GM23338 (cell line): Measurements from ENCODE around the gene DTNA. TPM values are rescaled to one million over a fixed set of nuclear protein-coding genes. Genes with fewer than 3 reads are reported as not detected.

Experiments
- ATAC-seq: fragments of 200-7000 bp; cut with Tn5 transposase; 3 replicates; pipeline ENCODE4 v1.9.1; 2020
- DNase-seq: peaks from one replicate; pipeline ENCODE4 v3.0.0-alpha.2; 2015; ENCODE audit warnings: low spot score
- H2AFZ ChIP-seq: fragments of 200-600 bp; sonication (generic); 2 replicates; pipeline ENCODE4 v1.8.0; 2016; ENCODE audit warnings: antibody characterized with exemption, mild to moderate bottlenecking, moderate library complexity
- H3F3A ChIP-seq: fragments of 200-600 bp; sonication (generic); replicated peaks from 2 replicates; pipeline ENCODE4 v1.8.0; 2017; ENCODE audit warnings: antibody characterized with exemption, mixed run types, low read depth
- H3K27ac ChIP-seq: fragments of 200-600 bp; sonication (generic); 2 replicates; pipeline ENCODE4 v1.6.1; 2016; ENCODE audit warnings: low read depth
- H3K27me3 ChIP-seq: fragments of 200-600 bp; sonication (generic); 2 replicates; pipeline ENCODE4 v1.8.0; 2016; ENCODE audit warnings: mild to moderate bottlenecking, mixed run types, moderate library complexity; ENCODE audit not compliant: insufficient read depth
- H3K36me3 ChIP-seq: fragments of 200-600 bp; sonication (generic); 2 replicates; pipeline ENCODE4 v1.8.0; 2016; ENCODE audit warnings: mild to moderate bottlenecking; ENCODE audit not compliant: insufficient read depth
- H3K4me1 ChIP-seq: fragments of 200-600 bp; sonication (generic); 2 replicates; pipeline ENCODE4 v1.8.0; 2016; ENCODE audit warnings: mild to moderate bottlenecking, moderate library complexity; ENCODE audit not compliant: insufficient read depth
- H3K4me2 ChIP-seq: fragments of 200-600 bp; sonication (generic); 2 replicates; pipeline ENCODE4 v1.7.1; 2017; ENCODE audit warnings: mixed run types
- H3K4me3 ChIP-seq: fragments of 200-600 bp; sonication (generic); 2 replicates; pipeline ENCODE4 v1.6.1; 2016; ENCODE audit warnings: mixed run types
- H3K79me2 ChIP-seq: fragments of 200-600 bp; sonication (generic); replicated peaks from 2 replicates; pipeline ENCODE4 v1.8.0; 2017; ENCODE audit warnings: mild to moderate bottlenecking; ENCODE audit not compliant: insufficient read depth
- H3K9me2 ChIP-seq: fragments of 200-600 bp; sonication (generic); 2 replicates; pipeline ENCODE4 v1.8.0; 2017; ENCODE audit not compliant: insufficient read depth
- H4K20me1 ChIP-seq: fragments of 200-600 bp; sonication (generic); replicated peaks from 2 replicates; pipeline ENCODE4 v1.8.0; 2017; ENCODE audit warnings: mild to moderate bottlenecking; ENCODE audit not compliant: insufficient read depth
- H3K27ac Mint-ChIP-seq: 2 replicates; pipeline ENCODE4 v1.8.0; 2020; ENCODE audit warnings: inconsistent platforms, mild to moderate bottlenecking, moderate library complexity, mixed read lengths
- H3K27me3 Mint-ChIP-seq: 3 replicates; pipeline ENCODE4 v1.8.0; 2022; ENCODE audit warnings: low read depth, mild to moderate bottlenecking, moderate library complexity, mixed read lengths, inconsistent platforms; ENCODE audit not compliant: insufficient read depth, poor library complexity
- H3K36me3 Mint-ChIP-seq: 3 replicates; pipeline ENCODE4 v1.8.0; 2021; ENCODE audit warnings: low read depth, mild to moderate bottlenecking, inconsistent platforms, moderate library complexity, mixed read lengths
- H3K4me1 Mint-ChIP-seq: 3 replicates; pipeline ENCODE4 v1.8.0; 2020; ENCODE audit warnings: mild to moderate bottlenecking, inconsistent platforms, mixed read lengths
- H3K4me3 Mint-ChIP-seq: 3 replicates; pipeline ENCODE4 v1.8.0; 2021; ENCODE audit warnings: moderate library complexity, mild to moderate bottlenecking, inconsistent platforms, mixed read lengths
- H3K9me3 Mint-ChIP-seq: 3 replicates; pipeline ENCODE4 v1.8.0; 2020; ENCODE audit warnings: moderate library complexity, mild to moderate bottlenecking, inconsistent platforms, mixed read lengths
- CREB1 ChIP-seq: fragments of 250-450 bp; sonication (Bioruptor Pico); IDR thresholded peaks from 2 replicates; pipeline ENCODE4 v1.5.0; 2020; ENCODE audit warnings: low read depth, mild to moderate bottlenecking, moderate library complexity
- CTCF ChIP-seq, 2 experiments: fragments of 200-600 bp in 1 of 2; sonication (generic) in 1 of 2; conservative IDR thresholded peaks; 2 replicates each; pipeline versions ENCODE4 v1.5.1 to v1.6.1; 2016 to 2017; ENCODE audit warnings: antibody characterized with exemption in 2 of 2, low read depth in 2 of 2, mild to moderate bottlenecking in 2 of 2, moderate library complexity in 1 of 2
- ETS1 ChIP-seq: IDR thresholded peaks from 2 replicates; pipeline ENCODE4 v1.6.1; 2016; ENCODE audit warnings: antibody characterized with exemption
- EZH2 ChIP-seq: fragments of 200-600 bp; sonication (generic); IDR thresholded peaks from one replicate; pipeline ENCODE4 v1.8.0; 2017; ENCODE audit warnings: antibody characterized with exemption, mild to moderate bottlenecking, low read depth; ENCODE audit not compliant: unreplicated experiment
- EZH2phosphoT487 ChIP-seq: fragments of 200-600 bp; sonication (generic); IDR thresholded peaks from one replicate; pipeline ENCODE4 v1.8.1; 2018; ENCODE audit warnings: antibody characterized with exemption; ENCODE audit not compliant: unreplicated experiment
- JUNB ChIP-seq: IDR thresholded peaks from one replicate; pipeline ENCODE4 v1.6.1; 2016; ENCODE audit warnings: antibody characterized with exemption; ENCODE audit not compliant: unreplicated experiment
- NANOG ChIP-seq: IDR thresholded peaks from 2 replicates; pipeline ENCODE4 v1.6.1; 2016; ENCODE audit warnings: antibody characterized with exemption, borderline replicate concordance
- POLR2AphosphoS5 ChIP-seq: IDR thresholded peaks from 2 replicates; pipeline ENCODE4 v1.6.1; 2016; ENCODE audit warnings: antibody characterized with exemption, low read depth
- REST ChIP-seq: IDR thresholded peaks from one replicate; pipeline ENCODE4 v1.6.1; 2018; ENCODE audit warnings: antibody characterized with exemption; ENCODE audit not compliant: unreplicated experiment
- STAT1 ChIP-seq: IDR thresholded peaks from one replicate; pipeline ENCODE4 v1.6.1; 2016; ENCODE audit warnings: antibody characterized with exemption; ENCODE audit not compliant: unreplicated experiment
- ZNF114 ChIP-seq: fragments of 250-450 bp; sonication (Bioruptor Pico); IDR thresholded peaks from 2 replicates; pipeline ENCODE4 v1.5.0; 2020; ENCODE audit warnings: mild to moderate bottlenecking, moderate library complexity
- ZNF331 ChIP-seq: fragments of 250-450 bp; sonication (Bioruptor Pico); IDR thresholded peaks from 2 replicates; pipeline ENCODE4 v1.5.0; 2020; ENCODE audit warnings: low read depth, mild to moderate bottlenecking, moderate library complexity
- ZNF462 ChIP-seq: fragments of 250-450 bp; sonication (Bioruptor Pico); IDR thresholded peaks from 2 replicates; pipeline ENCODE4 v1.5.0; 2020; ENCODE audit warnings: mild to moderate bottlenecking, moderate library complexity
- polyA plus RNA-seq: library from polyadenylated mRNA; unstranded; fragments of >200 nt; fragmentation: Nextera tagmentation; extraction: Ambion mirVana; gene quantifications from 2 replicates; pipeline ENCODE4 v1.2.1, GENCODE V29; 2016
- total RNA-seq: library from RNA; depleted of rRNA; stranded (reverse); fragments of >200 nt; shearing (Covaris generic); gene quantifications from 2 replicates; pipeline ENCODE4 v1.2.3, GENCODE V29; 2014

DTNA gene
- total and polyA plus RNA-seq, 2 experiments from 2014 or later, result 11.5 to 25.1 TPM

GRCh38 chr18:34893239-34893638 lies 183.1 kb downstream of the DTNA start:
- H3K9me3 Mint-ChIP-seq, result peaks cover 34% of the 10 kb centered on the region
- no peak overlapping the region for H2AFZ ChIP-seq
- no peak for ATAC-seq
- H3K4me2 ChIP-seq, result no peak overlapping the region
- no peaks in the 10 kb centered on the region for H3F3A ChIP-seq
- DNase-seq, result no peak
- no peaks in the 10 kb centered on the region for H3K27me3 ChIP-seq
- H3K27ac Mint-ChIP-seq, result no peak overlapping the region
- H3K36me3 ChIP-seq, result no peaks in the 10 kb centered on the region
- no peaks in the 10 kb centered on the region for H3K4me1 ChIP-seq
- no peaks in the 10 kb centered on the region for H4K20me1 ChIP-seq
- H3K4me3 Mint-ChIP-seq, result no peak overlapping the region
- H3K27ac ChIP-seq, result no peak overlapping the region
- no peaks in the 10 kb centered on the region for H3K79me2 ChIP-seq
- no peak for TF ChIP-seq NANOG
- no peak for TF ChIP-seq ZNF331 (CRISPR knock-in tag)
- TF ChIP-seq CTCF (conservative IDR thresholded peaks at IDR 0.05; ENCODE audit: low read depth in 2 of 2), result no peak
- no peak for TF ChIP-seq ZNF114 (CRISPR knock-in tag)
- no peak for TF ChIP-seq POLR2AphosphoS5
- TF ChIP-seq EZH2phosphoT487, result no peak
- TF ChIP-seq STAT1, result no peak
- no peak for TF ChIP-seq REST
- TF ChIP-seq JUNB, result no peak
- no peak for TF ChIP-seq CREB1 (CRISPR knock-in tag)
- TF ChIP-seq ETS1, result no peak
- no peak for TF ChIP-seq EZH2
- no peak for TF ChIP-seq ZNF462 (CRISPR knock-in tag)
- peaks cover 6% of the 10 kb centered on the region for H3K9me2 ChIP-seq
- H3K36me3 Mint-ChIP-seq, result peaks cover 28% of the 10 kb centered on the region
- peaks cover 3% of the 10 kb centered on the region; the same call in 2 of the 3 replicates for H3K4me1 Mint-ChIP-seq
- no peaks in the 10 kb centered on the region for H3K27me3 Mint-ChIP-seq
- H3K4me3 ChIP-seq, result no peak overlapping the region
